ENCODE data around the gene RNF123. TPM values are rescaled to one million over a fixed set of nuclear protein-coding genes. Genes with fewer than 3 reads are reported as not detected.

Gene RNF123
- 22.5 and 30.6 TPM in 2 replicates for total RNA-seq

GRCh38 chr3:49689046-49689907 is at the start of gene RNF123, which contains the start of gene MST1:
Gene RNF123, plus strand, starts transcription at chr3:49689557. Its CDS starts 1,609 bp downstream, at chr3:49691166.
Gene MST1, minus strand, starts transcription at chr3:49689474. Its CDS starts 783 bp downstream, at chr3:49688691.

GRCh38 chr3:49673715-49674496 is 15.5 kb upstream of the RNF123 start, which contains the start of gene APEH:
Gene APEH, plus strand, starts transcription at chr3:49674351. Its CDS starts 51 bp downstream, at chr3:49674402.

GRCh38 chr3:49719214-49719884 is 30.0 kb downstream of the RNF123 start, which contains the start of gene AMIGO3:
Gene AMIGO3, minus strand, starts transcription at chr3:49719684. Its CDS starts 219 bp downstream, at chr3:49719465.

GRCh38 chr3:49723628-49724551 is 34.5 kb downstream of the RNF123 start, which contains the start of gene GMPPB:
Gene GMPPB, minus strand, starts transcription at chr3:49723951. Its CDS starts 225 bp downstream, at chr3:49723726.

Other genes starting within 250 kb of the RNF123 start
- 82.2 and 84.0 TPM in 2 replicates for gene DAG1, start 219.3 kb upstream of the RNF123 start, total RNA-seq
- gene BSN, start 135.1 kb upstream of the RNF123 start, total RNA-seq, result under 0.01 TPM in 1 of 2 replicates, not detected in the other
- gene APEH, start 15.2 kb upstream of the RNF123 start, total RNA-seq, result 139 and 163 TPM in 2 replicates
- 3.7 and 4.8 TPM in 2 replicates for gene MST1, start 83 bp upstream of the RNF123 start, total RNA-seq
- 1.2 TPM in 1 of 2 replicates, not detected in the other for gene AMIGO3, start 30.1 kb downstream of the RNF123 start, total RNA-seq
- gene GMPPB, start 34.4 kb downstream of the RNF123 start, total RNA-seq, result 51.2 and 89.7 TPM in 2 replicates
- gene IP6K1, start 97.0 kb downstream of the RNF123 start, total RNA-seq, result 25.1 and 30.5 TPM in 2 replicates
- gene CDHR4, start 110.3 kb downstream of the RNF123 start, total RNA-seq, result not detected in 2 replicates
- 2.5 and 7.5 TPM in 2 replicates for gene INKA1, start 113.7 kb downstream of the RNF123 start, total RNA-seq
- 36.3 and 41.8 TPM in 2 replicates for gene UBA7, start 124.4 kb downstream of the RNF123 start, total RNA-seq
- gene TRAIP, start 167.0 kb downstream of the RNF123 start, total RNA-seq, result 8.9 and 10.7 TPM in 2 replicates
- gene CAMKV, start 180.3 kb downstream of the RNF123 start, total RNA-seq, result not detected in 2 replicates
- under 0.01 and 0.53 TPM in 2 replicates for gene MST1R, start 214.3 kb downstream of the RNF123 start, total RNA-seq
- gene MON1A, start 240.3 kb downstream of the RNF123 start, total RNA-seq, result 22.0 and 26.5 TPM in 2 replicates

Data from myometrial cell (primary cell).